ENCODE measurements around the gene GRHL3.

DNA sequence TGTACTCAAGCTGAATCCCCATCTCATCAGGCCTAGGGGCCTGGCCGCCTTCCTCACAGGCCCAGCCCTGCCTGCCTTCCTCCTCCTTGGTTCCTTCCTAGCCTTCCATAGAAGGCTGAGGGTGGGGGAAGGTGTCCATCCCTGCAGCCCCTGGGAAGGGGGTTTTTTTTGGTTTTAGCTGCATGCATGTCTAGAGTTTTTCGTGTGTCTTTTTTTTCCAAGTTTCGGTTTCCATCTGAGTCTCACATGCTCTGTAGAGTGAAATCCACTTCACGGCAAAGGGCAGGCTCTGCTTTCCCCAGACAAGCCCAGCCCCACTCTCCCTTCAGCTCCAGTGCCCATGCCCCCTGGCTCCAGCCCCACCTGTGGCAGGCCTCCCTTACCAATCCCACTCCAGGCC is 32.1 kb downstream of the GRHL3 start:
- TF ChIP-seq EZH2 (IDR thresholded peaks at IDR 0.05): no peak
- no peak for TF ChIP-seq POLR2AphosphoS5 (IDR thresholded peaks at IDR 0.05; ENCODE audit: borderline replicate concordance, low read depth, low read length)

All from SK-N-MC (cell line).